GM23338 (cell line): ENCODE data around the gene TNF. TPM values are rescaled to one million over a fixed set of nuclear protein-coding genes. Genes with fewer than 3 reads are reported as not detected.

ENCODE experiments used
- ATAC-seq: fragments of 200-7000 bp; cut with Tn5 transposase; 3 replicates; pipeline ENCODE4 v1.9.1; 2020
- DNase-seq: peaks from one replicate; pipeline ENCODE4 v3.0.0-alpha.2; 2015; ENCODE audit warnings: low spot score
- H2AFZ ChIP-seq: fragments of 200-600 bp; sonication (generic); 2 replicates; pipeline ENCODE4 v1.8.0; 2016; ENCODE audit warnings: antibody characterized with exemption, mild to moderate bottlenecking, moderate library complexity
- H3F3A ChIP-seq: fragments of 200-600 bp; sonication (generic); replicated peaks from 2 replicates; pipeline ENCODE4 v1.8.0; 2017; ENCODE audit warnings: antibody characterized with exemption, mixed run types, low read depth
- H3K27ac ChIP-seq: fragments of 200-600 bp; sonication (generic); 2 replicates; pipeline ENCODE4 v1.6.1; 2016; ENCODE audit warnings: low read depth
- H3K27me3 ChIP-seq: fragments of 200-600 bp; sonication (generic); 2 replicates; pipeline ENCODE4 v1.8.0; 2016; ENCODE audit warnings: mild to moderate bottlenecking, mixed run types, moderate library complexity; ENCODE audit not compliant: insufficient read depth
- H3K36me3 ChIP-seq: fragments of 200-600 bp; sonication (generic); 2 replicates; pipeline ENCODE4 v1.8.0; 2016; ENCODE audit warnings: mild to moderate bottlenecking; ENCODE audit not compliant: insufficient read depth
- H3K4me1 ChIP-seq: fragments of 200-600 bp; sonication (generic); 2 replicates; pipeline ENCODE4 v1.8.0; 2016; ENCODE audit warnings: mild to moderate bottlenecking, moderate library complexity; ENCODE audit not compliant: insufficient read depth
- H3K4me2 ChIP-seq: fragments of 200-600 bp; sonication (generic); 2 replicates; pipeline ENCODE4 v1.7.1; 2017; ENCODE audit warnings: mixed run types
- H3K4me3 ChIP-seq: fragments of 200-600 bp; sonication (generic); 2 replicates; pipeline ENCODE4 v1.6.1; 2016; ENCODE audit warnings: mixed run types
- H3K79me2 ChIP-seq: fragments of 200-600 bp; sonication (generic); replicated peaks from 2 replicates; pipeline ENCODE4 v1.8.0; 2017; ENCODE audit warnings: mild to moderate bottlenecking; ENCODE audit not compliant: insufficient read depth
- H3K9me2 ChIP-seq: fragments of 200-600 bp; sonication (generic); 2 replicates; pipeline ENCODE4 v1.8.0; 2017; ENCODE audit not compliant: insufficient read depth
- H4K20me1 ChIP-seq: fragments of 200-600 bp; sonication (generic); replicated peaks from 2 replicates; pipeline ENCODE4 v1.8.0; 2017; ENCODE audit warnings: mild to moderate bottlenecking; ENCODE audit not compliant: insufficient read depth
- H3K27ac Mint-ChIP-seq: 2 replicates; pipeline ENCODE4 v1.8.0; 2020; ENCODE audit warnings: inconsistent platforms, mild to moderate bottlenecking, moderate library complexity, mixed read lengths
- H3K27me3 Mint-ChIP-seq: 3 replicates; pipeline ENCODE4 v1.8.0; 2022; ENCODE audit warnings: low read depth, mild to moderate bottlenecking, moderate library complexity, mixed read lengths, inconsistent platforms; ENCODE audit not compliant: insufficient read depth, poor library complexity
- H3K36me3 Mint-ChIP-seq: 3 replicates; pipeline ENCODE4 v1.8.0; 2021; ENCODE audit warnings: low read depth, mild to moderate bottlenecking, inconsistent platforms, moderate library complexity, mixed read lengths
- H3K4me1 Mint-ChIP-seq: 3 replicates; pipeline ENCODE4 v1.8.0; 2020; ENCODE audit warnings: mild to moderate bottlenecking, inconsistent platforms, mixed read lengths
- H3K4me3 Mint-ChIP-seq: 3 replicates; pipeline ENCODE4 v1.8.0; 2021; ENCODE audit warnings: moderate library complexity, mild to moderate bottlenecking, inconsistent platforms, mixed read lengths
- H3K9me3 Mint-ChIP-seq: 3 replicates; pipeline ENCODE4 v1.8.0; 2020; ENCODE audit warnings: moderate library complexity, mild to moderate bottlenecking, inconsistent platforms, mixed read lengths
- CREB1 ChIP-seq: fragments of 250-450 bp; sonication (Bioruptor Pico); IDR thresholded peaks from 2 replicates; pipeline ENCODE4 v1.5.0; 2020; ENCODE audit warnings: low read depth, mild to moderate bottlenecking, moderate library complexity
- EZH2 ChIP-seq: fragments of 200-600 bp; sonication (generic); IDR thresholded peaks from one replicate; pipeline ENCODE4 v1.8.0; 2017; ENCODE audit warnings: antibody characterized with exemption, mild to moderate bottlenecking, low read depth; ENCODE audit not compliant: unreplicated experiment
- JUNB ChIP-seq: IDR thresholded peaks from one replicate; pipeline ENCODE4 v1.6.1; 2016; ENCODE audit warnings: antibody characterized with exemption; ENCODE audit not compliant: unreplicated experiment
- NANOG ChIP-seq: IDR thresholded peaks from 2 replicates; pipeline ENCODE4 v1.6.1; 2016; ENCODE audit warnings: antibody characterized with exemption, borderline replicate concordance
- STAT1 ChIP-seq: IDR thresholded peaks from one replicate; pipeline ENCODE4 v1.6.1; 2016; ENCODE audit warnings: antibody characterized with exemption; ENCODE audit not compliant: unreplicated experiment
- ZNF114 ChIP-seq: fragments of 250-450 bp; sonication (Bioruptor Pico); IDR thresholded peaks from 2 replicates; pipeline ENCODE4 v1.5.0; 2020; ENCODE audit warnings: mild to moderate bottlenecking, moderate library complexity
- ZNF331 ChIP-seq: fragments of 250-450 bp; sonication (Bioruptor Pico); IDR thresholded peaks from 2 replicates; pipeline ENCODE4 v1.5.0; 2020; ENCODE audit warnings: low read depth, mild to moderate bottlenecking, moderate library complexity
- polyA plus RNA-seq: library from polyadenylated mRNA; unstranded; fragments of >200 nt; fragmentation: Nextera tagmentation; extraction: Ambion mirVana; gene quantifications from 2 replicates; pipeline ENCODE4 v1.2.1, GENCODE V29; 2016
- total RNA-seq: library from RNA; depleted of rRNA; stranded (reverse); fragments of >200 nt; shearing (Covaris generic); gene quantifications from 2 replicates; pipeline ENCODE4 v1.2.3, GENCODE V29; 2014
- TF ChIP-seq, protein P1 (sequence below): IDR thresholded peaks from one replicate; pipeline ENCODE4 v1.6.1; 2018; ENCODE audit warnings: antibody characterized with exemption; ENCODE audit not compliant: unreplicated experiment
- TF ChIP-seq, protein P2 (sequence below): fragments of 250-450 bp; sonication (Bioruptor Pico); IDR thresholded peaks from 2 replicates; pipeline ENCODE4 v1.5.0; 2020; ENCODE audit warnings: mild to moderate bottlenecking, moderate library complexity
- TF ChIP-seq, protein P3 (sequence below): IDR thresholded peaks from 2 replicates; pipeline ENCODE4 v1.6.1; 2016; ENCODE audit warnings: antibody characterized with exemption

TNF gene
- total and polyA plus RNA-seq, 2 experiments from 2014 or later: 0.11 TPM; not detected in 1

DNA sequence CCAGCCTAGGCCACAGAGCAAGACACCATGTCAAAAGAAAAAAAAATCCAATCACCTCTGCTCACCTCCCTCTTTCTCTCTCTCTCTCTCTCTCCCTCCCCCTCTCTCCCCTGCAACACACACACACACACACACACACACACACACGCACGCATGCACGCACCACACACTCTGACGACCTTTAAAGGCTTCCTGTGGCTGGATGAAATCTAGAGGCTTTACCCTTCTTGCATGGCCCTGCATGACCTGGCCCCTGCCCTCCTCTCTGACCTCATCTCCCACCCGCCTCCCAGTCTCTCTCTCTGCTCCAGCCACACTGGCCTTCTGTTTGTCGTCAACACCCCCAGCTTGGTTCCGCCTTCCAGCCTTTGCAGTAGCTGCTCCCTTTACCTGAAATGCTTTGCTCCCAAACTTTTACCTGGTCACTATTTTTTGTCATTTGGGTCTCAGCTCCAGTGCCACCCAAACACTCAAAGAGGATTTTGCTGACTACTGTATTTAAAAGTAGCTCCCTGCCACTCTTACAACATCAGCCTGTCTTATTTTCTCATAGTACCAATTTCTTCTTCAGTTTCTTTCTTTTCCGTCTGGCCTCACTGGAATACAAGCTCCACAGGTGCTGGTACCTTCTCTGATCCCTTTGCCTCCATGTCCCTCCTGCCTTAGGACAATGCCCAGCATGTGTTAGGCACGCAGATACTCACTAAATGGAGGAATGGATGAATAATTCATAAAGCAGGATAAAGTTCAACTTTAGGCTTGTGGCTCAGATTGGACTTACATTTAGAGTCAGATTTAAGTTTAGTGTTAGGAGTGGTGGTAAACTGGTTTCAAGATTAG, 7.6 kb upstream of the TNF start:
- Histone ChIP-seq H3K36me3 (no peaks in the 10 kb centered on the region), H3F3A (0 out of 2 replicates have a peak, but pooled peaks cover 2% of the 10 kb centered on the region), H3K4me3 (no peak overlapping the region), H3K9me2 (no peaks in the 10 kb centered on the region), H2AFZ (peak overlapping the region; percentile 74; the same call in 1 of the 2 replicates), H3K27me3 (no peaks in the 10 kb centered on the region), H3K79me2 (no peaks in the 10 kb centered on the region), H3K27ac (0 out of 2 replicates have a peak overlapping the region, but pooled peaks have one; percentile 15), H3K4me1 (peaks cover 5% of the 10 kb centered on the region; the same call in 1 of the 2 replicates), H3K4me2 (no peak overlapping the region), H4K20me1 (no peaks in the 10 kb centered on the region)
- DNase-seq (no peak), ATAC-seq (peak; percentile 85)
- Mint-ChIP-seq H3K9me3 (no peaks in the 10 kb centered on the region; the same call in 2 of the 3 replicates), H3K4me1 (peaks cover 8% of the 10 kb centered on the region), H3K27ac (no peak overlapping the region), H3K4me3 (no peak overlapping the region), H3K27me3 (peaks cover 7% of the 10 kb centered on the region), H3K36me3 (no peaks in the 10 kb centered on the region)
- TF ChIP-seq CREB1 (CRISPR knock-in tag) (no peak), ZNF114 (no peak)

GRCh38 chr6:31568537-31568961, 6.8 kb upstream of the TNF start:
- H3K79me2 ChIP-seq: no peaks in the 10 kb centered on the region
- Mint-ChIP-seq H3K27me3 (peaks cover 7% of the 10 kb centered on the region), H3K36me3 (no peaks in the 10 kb centered on the region; the same call in 2 of the 3 replicates), H3K9me3 (no peaks in the 10 kb centered on the region; the same call in 2 of the 3 replicates), H3K4me3 (no peak overlapping the region), H3K27ac (no peak overlapping the region), H3K4me1 (peaks cover 10% of the 10 kb centered on the region)
- ATAC-seq: no peak
- H3K9me2 ChIP-seq: no peaks in the 10 kb centered on the region
- no peak overlapping the region for H3K27ac ChIP-seq
- H3F3A ChIP-seq: 0 out of 2 replicates have a peak, but pooled peaks cover 2% of the 10 kb centered on the region
- H3K4me2 ChIP-seq: no peak overlapping the region
- H3K4me1 ChIP-seq: peaks cover 5% of the 10 kb centered on the region; the same call in 1 of the 2 replicates
- no peak overlapping the region for H3K4me3 ChIP-seq
- no peaks in the 10 kb centered on the region for H4K20me1 ChIP-seq
- H2AFZ ChIP-seq: no peak overlapping the region
- no peaks in the 10 kb centered on the region for H3K27me3 ChIP-seq
- DNase-seq: no peak
- H3K36me3 ChIP-seq: no peaks in the 10 kb centered on the region
- TF ChIP-seq, protein P1, sequence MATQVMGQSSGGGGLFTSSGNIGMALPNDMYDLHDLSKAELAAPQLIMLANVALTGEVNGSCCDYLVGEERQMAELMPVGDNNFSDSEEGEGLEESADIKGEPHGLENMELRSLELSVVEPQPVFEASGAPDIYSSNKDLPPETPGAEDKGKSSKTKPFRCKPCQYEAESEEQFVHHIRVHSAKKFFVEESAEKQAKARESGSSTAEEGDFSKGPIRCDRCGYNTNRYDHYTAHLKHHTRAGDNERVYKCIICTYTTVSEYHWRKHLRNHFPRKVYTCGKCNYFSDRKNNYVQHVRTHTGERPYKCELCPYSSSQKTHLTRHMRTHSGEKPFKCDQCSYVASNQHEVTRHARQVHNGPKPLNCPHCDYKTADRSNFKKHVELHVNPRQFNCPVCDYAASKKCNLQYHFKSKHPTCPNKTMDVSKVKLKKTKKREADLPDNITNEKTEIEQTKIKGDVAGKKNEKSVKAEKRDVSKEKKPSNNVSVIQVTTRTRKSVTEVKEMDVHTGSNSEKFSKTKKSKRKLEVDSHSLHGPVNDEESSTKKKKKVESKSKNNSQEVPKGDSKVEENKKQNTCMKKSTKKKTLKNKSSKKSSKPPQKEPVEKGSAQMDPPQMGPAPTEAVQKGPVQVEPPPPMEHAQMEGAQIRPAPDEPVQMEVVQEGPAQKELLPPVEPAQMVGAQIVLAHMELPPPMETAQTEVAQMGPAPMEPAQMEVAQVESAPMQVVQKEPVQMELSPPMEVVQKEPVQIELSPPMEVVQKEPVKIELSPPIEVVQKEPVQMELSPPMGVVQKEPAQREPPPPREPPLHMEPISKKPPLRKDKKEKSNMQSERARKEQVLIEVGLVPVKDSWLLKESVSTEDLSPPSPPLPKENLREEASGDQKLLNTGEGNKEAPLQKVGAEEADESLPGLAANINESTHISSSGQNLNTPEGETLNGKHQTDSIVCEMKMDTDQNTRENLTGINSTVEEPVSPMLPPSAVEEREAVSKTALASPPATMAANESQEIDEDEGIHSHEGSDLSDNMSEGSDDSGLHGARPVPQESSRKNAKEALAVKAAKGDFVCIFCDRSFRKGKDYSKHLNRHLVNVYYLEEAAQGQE: no peak
- TF ChIP-seq, protein P2, sequence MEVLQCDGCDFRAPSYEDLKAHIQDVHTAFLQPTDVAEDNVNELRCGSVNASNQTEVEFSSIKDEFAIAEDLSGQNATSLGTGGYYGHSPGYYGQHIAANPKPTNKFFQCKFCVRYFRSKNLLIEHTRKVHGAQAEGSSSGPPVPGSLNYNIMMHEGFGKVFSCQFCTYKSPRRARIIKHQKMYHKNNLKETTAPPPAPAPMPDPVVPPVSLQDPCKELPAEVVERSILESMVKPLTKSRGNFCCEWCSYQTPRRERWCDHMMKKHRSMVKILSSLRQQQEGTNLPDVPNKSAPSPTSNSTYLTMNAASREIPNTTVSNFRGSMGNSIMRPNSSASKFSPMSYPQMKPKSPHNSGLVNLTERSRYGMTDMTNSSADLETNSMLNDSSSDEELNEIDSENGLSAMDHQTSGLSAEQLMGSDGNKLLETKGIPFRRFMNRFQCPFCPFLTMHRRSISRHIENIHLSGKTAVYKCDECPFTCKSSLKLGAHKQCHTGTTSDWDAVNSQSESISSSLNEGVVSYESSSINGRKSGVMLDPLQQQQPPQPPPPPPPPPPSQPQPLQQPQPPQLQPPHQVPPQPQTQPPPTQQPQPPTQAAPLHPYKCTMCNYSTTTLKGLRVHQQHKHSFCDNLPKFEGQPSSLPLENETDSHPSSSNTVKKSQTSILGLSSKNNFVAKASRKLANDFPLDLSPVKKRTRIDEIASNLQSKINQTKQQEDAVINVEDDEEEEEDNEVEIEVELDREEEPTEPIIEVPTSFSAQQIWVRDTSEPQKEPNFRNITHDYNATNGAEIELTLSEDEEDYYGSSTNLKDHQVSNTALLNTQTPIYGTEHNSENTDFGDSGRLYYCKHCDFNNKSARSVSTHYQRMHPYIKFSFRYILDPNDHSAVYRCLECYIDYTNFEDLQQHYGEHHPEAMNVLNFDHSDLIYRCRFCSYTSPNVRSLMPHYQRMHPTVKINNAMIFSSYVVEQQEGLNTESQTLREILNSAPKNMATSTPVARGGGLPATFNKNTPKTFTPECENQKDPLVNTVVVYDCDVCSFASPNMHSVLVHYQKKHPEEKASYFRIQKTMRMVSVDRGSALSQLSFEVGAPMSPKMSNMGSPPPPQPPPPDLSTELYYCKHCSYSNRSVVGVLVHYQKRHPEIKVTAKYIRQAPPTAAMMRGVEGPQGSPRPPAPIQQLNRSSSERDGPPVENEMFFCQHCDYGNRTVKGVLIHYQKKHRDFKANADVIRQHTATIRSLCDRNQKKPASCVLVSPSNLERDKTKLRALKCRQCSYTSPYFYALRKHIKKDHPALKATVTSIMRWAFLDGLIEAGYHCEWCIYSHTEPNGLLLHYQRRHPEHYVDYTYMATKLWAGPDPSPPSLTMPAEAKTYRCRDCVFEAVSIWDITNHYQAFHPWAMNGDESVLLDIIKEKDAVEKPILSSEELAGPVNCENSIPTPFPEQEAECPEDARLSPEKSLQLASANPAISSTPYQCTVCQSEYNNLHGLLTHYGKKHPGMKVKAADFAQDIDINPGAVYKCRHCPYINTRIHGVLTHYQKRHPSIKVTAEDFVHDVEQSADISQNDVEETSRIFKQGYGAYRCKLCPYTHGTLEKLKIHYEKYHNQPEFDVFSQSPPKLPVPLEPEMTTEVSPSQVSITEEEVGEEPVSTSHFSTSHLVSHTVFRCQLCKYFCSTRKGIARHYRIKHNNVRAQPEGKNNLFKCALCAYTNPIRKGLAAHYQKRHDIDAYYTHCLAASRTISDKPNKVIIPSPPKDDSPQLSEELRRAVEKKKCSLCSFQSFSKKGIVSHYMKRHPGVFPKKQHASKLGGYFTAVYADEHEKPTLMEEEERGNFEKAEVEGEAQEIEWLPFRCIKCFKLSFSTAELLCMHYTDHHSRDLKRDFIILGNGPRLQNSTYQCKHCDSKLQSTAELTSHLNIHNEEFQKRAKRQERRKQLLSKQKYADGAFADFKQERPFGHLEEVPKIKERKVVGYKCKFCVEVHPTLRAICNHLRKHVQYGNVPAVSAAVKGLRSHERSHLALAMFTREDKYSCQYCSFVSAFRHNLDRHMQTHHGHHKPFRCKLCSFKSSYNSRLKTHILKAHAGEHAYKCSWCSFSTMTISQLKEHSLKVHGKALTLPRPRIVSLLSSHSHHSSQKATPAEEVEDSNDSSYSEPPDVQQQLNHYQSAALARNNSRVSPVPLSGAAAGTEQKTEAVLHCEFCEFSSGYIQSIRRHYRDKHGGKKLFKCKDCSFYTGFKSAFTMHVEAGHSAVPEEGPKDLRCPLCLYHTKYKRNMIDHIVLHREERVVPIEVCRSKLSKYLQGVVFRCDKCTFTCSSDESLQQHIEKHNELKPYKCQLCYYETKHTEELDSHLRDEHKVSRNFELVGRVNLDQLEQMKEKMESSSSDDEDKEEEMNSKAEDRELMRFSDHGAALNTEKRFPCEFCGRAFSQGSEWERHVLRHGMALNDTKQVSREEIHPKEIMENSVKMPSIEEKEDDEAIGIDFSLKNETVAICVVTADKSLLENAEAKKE: no peak
- TF ChIP-seq STAT1 (no peak), NANOG (no peak), ZNF331 (CRISPR knock-in tag) (no peak), CREB1 (CRISPR knock-in tag) (no peak), JUNB (no peak), EZH2 (no peak)
- TF ChIP-seq, protein P3, sequence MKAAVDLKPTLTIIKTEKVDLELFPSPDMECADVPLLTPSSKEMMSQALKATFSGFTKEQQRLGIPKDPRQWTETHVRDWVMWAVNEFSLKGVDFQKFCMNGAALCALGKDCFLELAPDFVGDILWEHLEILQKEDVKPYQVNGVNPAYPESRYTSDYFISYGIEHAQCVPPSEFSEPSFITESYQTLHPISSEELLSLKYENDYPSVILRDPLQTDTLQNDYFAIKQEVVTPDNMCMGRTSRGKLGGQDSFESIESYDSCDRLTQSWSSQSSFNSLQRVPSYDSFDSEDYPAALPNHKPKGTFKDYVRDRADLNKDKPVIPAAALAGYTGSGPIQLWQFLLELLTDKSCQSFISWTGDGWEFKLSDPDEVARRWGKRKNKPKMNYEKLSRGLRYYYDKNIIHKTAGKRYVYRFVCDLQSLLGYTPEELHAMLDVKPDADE: no peak
